ENCODE measurements around the gene PDYN.
"Not testable (repeated sequence)": the region's sequence is repeated elsewhere in the genome, so short reads cannot be mapped to it uniquely, and the experiment has no call there.

The PDYN gene

GRCh38 chr20:1993986-1994385 is at the start of gene PDYN:
Gene PDYN (minus strand): TSS chr20:1994058. CDS start chr20:1983084, 10,974 bp downstream.
- DNase-seq, result no peak

- DNase-seq, result no peak
Observed at GRCh38 chr20:2042400-2042799, 48.5 kb upstream of the PDYN start.

- DNase-seq, result no peak
Observed at GRCh38 chr20:2038161-2038560, 44.3 kb upstream of the PDYN start.

- no peak for DNase-seq
Observed at GRCh38 chr20:2037296-2037914, 43.5 kb upstream of the PDYN start.

- not testable (repeated sequence) for DNase-seq
Observed at GRCh38 chr20:2036357-2036756, 42.5 kb upstream of the PDYN start.

- DNase-seq, result no peak
Observed at GRCh38 chr20:2032168-2032567, 38.3 kb upstream of the PDYN start.

- no peak for DNase-seq
Observed at GRCh38 chr20:2026514-2026913, 32.7 kb upstream of the PDYN start.

- DNase-seq, result no peak
Observed at GRCh38 chr20:2026004-2026403, 32.1 kb upstream of the PDYN start.

- DNase-seq, result no peak
Observed at GRCh38 chr20:2023151-2023550, 29.3 kb upstream of the PDYN start.

GRCh38 chr20:2022163-2022562 is 28.3 kb upstream of the PDYN start:
- DNase-seq, result no peak

- no peak for DNase-seq
Observed at GRCh38 chr20:2010533-2010932, 16.7 kb upstream of the PDYN start.

- peak; percentile 13 for DNase-seq
Observed at GRCh38 chr20:2006452-2007361, 12.8 kb upstream of the PDYN start.

- DNase-seq, result peak; percentile 59
Observed at GRCh38 chr20:2005831-2006426, 12.1 kb upstream of the PDYN start.

GRCh38 chr20:2005359-2005758 is 11.5 kb upstream of the PDYN start:
- DNase-seq, result no peak

GRCh38 chr20:2004171-2004570 is 10.3 kb upstream of the PDYN start:
- DNase-seq, result no peak

- DNase-seq, result no peak
Observed at GRCh38 chr20:2002365-2002764, 8.5 kb upstream of the PDYN start.

GRCh38 chr20:2001119-2001518 is 7.3 kb upstream of the PDYN start:
- no peak for DNase-seq

GRCh38 chr20:2000285-2000684 is 6.4 kb upstream of the PDYN start:
- DNase-seq, result no peak

- DNase-seq, result no peak
Observed at GRCh38 chr20:1998715-1999114, 4.9 kb upstream of the PDYN start.

- DNase-seq, result no peak
Observed at GRCh38 chr20:1998193-1998520, 4.3 kb upstream of the PDYN start.

GRCh38 chr20:1997483-1998192 is 3.8 kb upstream of the PDYN start:
- no peak for DNase-seq

- DNase-seq, result no peak
Observed at GRCh38 chr20:1995531-1996310, 1.9 kb upstream of the PDYN start.

- DNase-seq, result no peak
Observed at GRCh38 chr20:1994627-1995026, 769 bp upstream of the PDYN start.
